Ovary (tissue), 3 donors: ENCODE measurements around the gene IGDCC3.

Source experiments
- CTCF ChIP-seq, 3 donors: fragments of 450-650 bp in 2 of 3; fragments of 200-600 bp in 1 of 3; IDR thresholded peaks; one replicate each; pipeline versions ENCODE4 v1.5.1 to v1.8.0; 2016 to 2022; ENCODE audit warnings: antibody characterized with exemption in 3 of 3, mild to moderate bottlenecking in 1 of 3
- EP300 ChIP-seq: sonication (generic); formaldehyde crosslinking; IDR thresholded peaks from one replicate; pipeline ENCODE4 v1.6.1; 2017; ENCODE audit warnings: antibody characterized with exemption
- POLR2A ChIP-seq: fragments of 450-650 bp; IDR thresholded peaks from one replicate; pipeline ENCODE4 v1.6.1; 2017; ENCODE audit warnings: antibody characterized with exemption, mild to moderate bottlenecking, moderate library complexity
- donor health status: DM: no; HTN: no; CAD: no.

GRCh38 chr15:65331811-65332210 lies 46.0 kb downstream of the IGDCC3 start:
- TF ChIP-seq POLR2A = no peak
- no peak for TF ChIP-seq EP300
- no peak for TF ChIP-seq CTCF (IDR thresholded peaks at IDR 0.05)
